AG10803 (cell line): ENCODE data around the gene ABCA3.

Experiments
- DNase-seq: peaks from one replicate; pipeline ENCODE4 v3.0.0; 2010; ENCODE audit warnings: low read depth
- H3K4me3 ChIP-seq: 2 replicates; pipeline ENCODE4 v1.5.1; 2011; ENCODE audit warnings: mild to moderate bottlenecking, low read length, control low read depth
- TF ChIP-seq, protein P1 (sequence below): conservative IDR thresholded peaks from 2 replicates; pipeline ENCODE4 v1.5.1; 2011; ENCODE audit warnings: mild to moderate bottlenecking, low read length, control low read depth, inconsistent platforms

Gene ABCA3

DNA sequence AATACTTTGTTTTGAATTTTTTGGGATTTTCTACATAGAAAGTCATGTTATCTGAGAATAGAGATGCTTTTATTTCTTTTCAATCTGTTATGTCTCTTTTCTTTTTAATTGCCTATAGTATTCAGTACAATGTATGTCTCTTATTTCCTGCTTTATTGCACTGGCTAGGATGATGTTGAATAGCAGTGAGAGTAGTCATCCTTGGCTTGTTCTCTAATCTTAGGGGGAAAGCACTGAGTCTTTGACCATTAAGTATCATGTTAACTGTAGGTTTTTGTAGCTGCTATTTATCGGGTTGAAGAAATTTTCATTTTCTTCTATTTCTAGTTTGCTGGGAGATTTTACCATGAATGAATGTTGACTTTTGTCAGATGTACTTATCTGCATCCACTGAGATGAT is 10.0 kb upstream of the ABCA3 start:
- TF ChIP-seq, protein P1, sequence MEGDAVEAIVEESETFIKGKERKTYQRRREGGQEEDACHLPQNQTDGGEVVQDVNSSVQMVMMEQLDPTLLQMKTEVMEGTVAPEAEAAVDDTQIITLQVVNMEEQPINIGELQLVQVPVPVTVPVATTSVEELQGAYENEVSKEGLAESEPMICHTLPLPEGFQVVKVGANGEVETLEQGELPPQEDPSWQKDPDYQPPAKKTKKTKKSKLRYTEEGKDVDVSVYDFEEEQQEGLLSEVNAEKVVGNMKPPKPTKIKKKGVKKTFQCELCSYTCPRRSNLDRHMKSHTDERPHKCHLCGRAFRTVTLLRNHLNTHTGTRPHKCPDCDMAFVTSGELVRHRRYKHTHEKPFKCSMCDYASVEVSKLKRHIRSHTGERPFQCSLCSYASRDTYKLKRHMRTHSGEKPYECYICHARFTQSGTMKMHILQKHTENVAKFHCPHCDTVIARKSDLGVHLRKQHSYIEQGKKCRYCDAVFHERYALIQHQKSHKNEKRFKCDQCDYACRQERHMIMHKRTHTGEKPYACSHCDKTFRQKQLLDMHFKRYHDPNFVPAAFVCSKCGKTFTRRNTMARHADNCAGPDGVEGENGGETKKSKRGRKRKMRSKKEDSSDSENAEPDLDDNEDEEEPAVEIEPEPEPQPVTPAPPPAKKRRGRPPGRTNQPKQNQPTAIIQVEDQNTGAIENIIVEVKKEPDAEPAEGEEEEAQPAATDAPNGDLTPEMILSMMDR, result no peak
- no peak overlapping the region for H3K4me3 ChIP-seq
- DNase-seq, result no peak

DNA sequence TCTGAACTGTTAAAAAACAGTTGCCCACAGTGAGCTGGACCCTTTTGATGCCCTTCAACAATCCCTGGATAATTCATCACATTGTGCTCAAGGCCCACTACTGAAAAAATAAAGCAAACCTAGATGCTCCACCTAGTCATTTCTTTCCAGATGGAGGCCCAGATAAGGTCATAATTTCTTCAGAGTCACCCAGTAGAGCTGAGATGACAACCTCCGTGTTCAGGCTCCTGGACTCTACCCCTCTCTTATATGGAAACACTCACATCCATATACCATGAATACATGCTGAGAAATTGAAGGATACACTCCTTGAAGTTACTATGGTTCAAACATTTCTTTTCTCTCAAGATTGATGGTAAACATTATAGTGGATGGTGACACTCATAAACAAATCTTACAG is 2.7 kb upstream of the ABCA3 start:
- TF ChIP-seq, protein P1, result no peak
- DNase-seq, result no peak
- H3K4me3 ChIP-seq, result no peak overlapping the region

GRCh38 chr16:2341456-2342447 is 1.2 kb upstream of the ABCA3 start:
- TF ChIP-seq, protein P1, result no peak
- no peak overlapping the region for H3K4me3 ChIP-seq
- DNase-seq, result no peak

GRCh38 chr16:2339521-2340484 is 725 bp downstream of the ABCA3 start:
- H3K4me3 ChIP-seq, result peak overlapping the region; percentile 58
- TF ChIP-seq, protein P1, result no peak
- DNase-seq, result peak; percentile 16

- DNase-seq, result no peak
- H3K4me3 ChIP-seq, result no peak overlapping the region
- TF ChIP-seq, protein P1, result no peak
Measured at GRCh38 chr16:2337431-2338296, 2.9 kb downstream of the ABCA3 start.

GRCh38 chr16:2335286-2335895 is 5.1 kb downstream of the ABCA3 start:
- TF ChIP-seq, protein P1, result no peak
- DNase-seq, result no peak
- no peak overlapping the region for H3K4me3 ChIP-seq
